WI38 (cell line): ENCODE data around the gene LRP3.
"Not testable (repeated sequence)": the region's sequence is repeated elsewhere in the genome, so short reads cannot be mapped to it uniquely, and the experiment has no call there.

Experiments used
- H3K4me3 ChIP-seq: 2 replicates; pipeline ENCODE4 v1.5.1; 2011; ENCODE audit warnings: low read depth, mild to moderate bottlenecking, control low read depth, low read length
- CTCF ChIP-seq: IDR thresholded peaks from 2 replicates; pipeline ENCODE4 v1.5.1; 2012; ENCODE audit warnings: low read depth, mild to moderate bottlenecking, control low read depth, low read length

The LRP3 gene

GRCh38 chr19:33157906-33158305 is 36.2 kb upstream of the LRP3 start:
- no peak for TF ChIP-seq CTCF
- H3K4me3 ChIP-seq: no peak overlapping the region

DNA sequence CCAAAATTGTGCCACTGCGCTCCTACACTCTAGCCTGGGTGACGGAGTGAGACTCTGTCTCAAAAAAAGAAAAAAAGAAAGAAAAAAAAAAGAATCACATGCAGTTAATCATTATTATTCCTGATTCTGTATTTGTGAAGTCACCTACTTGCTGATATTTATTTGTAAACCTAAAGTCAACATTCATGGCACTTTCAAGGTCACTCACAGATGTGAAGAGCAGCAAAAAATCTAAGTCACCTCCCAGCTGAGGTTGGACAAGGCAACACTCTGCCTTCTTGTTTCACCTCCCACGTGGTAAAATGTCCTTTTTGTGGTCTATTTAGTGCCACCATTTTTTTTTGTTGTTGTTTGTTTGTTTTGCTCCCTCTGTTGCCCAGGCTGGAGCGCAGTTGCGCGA is 35.8 kb upstream of the LRP3 start:
- no peak overlapping the region for H3K4me3 ChIP-seq
- no peak for TF ChIP-seq CTCF

- H3K4me3 ChIP-seq: no peak overlapping the region
- no peak for TF ChIP-seq CTCF
Measured at GRCh38 chr19:33159149-33159548, 35.0 kb upstream of the LRP3 start.

DNA sequence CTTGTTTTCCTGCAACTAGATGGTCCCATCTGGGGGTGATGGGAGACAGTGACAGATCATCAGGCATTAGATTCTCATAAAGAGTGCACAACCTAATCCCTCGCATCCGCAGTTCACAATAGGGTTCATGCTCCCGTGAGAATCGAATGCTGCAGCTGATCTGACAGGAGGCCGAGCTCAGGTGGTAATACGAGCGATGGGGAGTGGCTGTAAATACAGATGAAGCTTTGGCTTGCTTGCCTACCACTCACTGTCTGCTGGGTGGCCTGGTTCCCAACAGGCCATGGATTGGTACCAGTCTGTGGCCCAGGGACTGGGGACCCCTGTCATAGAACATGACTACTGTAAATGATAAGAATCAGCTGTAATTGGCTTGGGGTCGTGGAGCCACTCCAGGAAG is 34.2 kb upstream of the LRP3 start:
- TF ChIP-seq CTCF: no peak
- H3K4me3 ChIP-seq: no peak overlapping the region

GRCh38 chr19:33161201-33161600 is 32.9 kb upstream of the LRP3 start:
- no peak for TF ChIP-seq CTCF
- H3K4me3 ChIP-seq: no peak overlapping the region

DNA sequence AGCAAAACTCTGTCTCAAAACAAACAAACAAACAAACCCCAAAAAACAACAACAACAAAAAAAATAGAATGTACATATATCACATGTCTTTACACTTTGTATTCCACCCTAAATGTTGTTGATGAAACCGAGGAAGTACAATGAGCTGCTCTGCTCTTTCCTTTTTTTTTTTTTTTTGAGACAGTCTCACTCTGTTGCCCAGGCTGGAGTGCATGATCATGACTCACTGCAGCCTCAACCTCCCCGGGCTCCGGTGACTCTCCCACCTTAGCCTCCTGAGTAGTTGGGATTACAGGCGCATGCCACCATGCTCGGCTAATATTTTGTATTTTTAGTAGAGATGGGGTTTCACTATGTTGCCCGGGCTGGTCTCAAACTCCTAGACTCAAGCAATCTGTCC is 30.6 kb upstream of the LRP3 start:
- TF ChIP-seq CTCF: no peak
- no peak overlapping the region for H3K4me3 ChIP-seq

DNA sequence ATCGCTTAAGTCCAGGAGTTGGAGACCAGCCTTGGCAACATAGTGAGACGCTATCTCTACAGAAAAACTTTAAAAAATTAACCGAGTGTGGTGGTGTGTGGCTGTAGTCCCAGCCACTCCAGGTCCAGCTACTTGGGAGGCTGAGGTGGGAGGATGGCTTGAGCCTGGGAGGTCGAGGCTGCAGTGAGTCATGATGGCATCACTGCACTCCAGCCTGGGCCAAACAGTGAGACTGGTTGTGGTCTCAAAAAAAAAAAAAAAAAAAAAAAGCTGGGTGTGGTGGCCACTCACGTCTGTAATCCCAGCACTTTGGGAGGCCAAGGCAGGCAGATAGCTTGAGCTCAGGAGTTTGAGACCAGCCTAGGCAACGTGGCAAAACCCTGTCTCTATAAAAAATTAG is 28.1 kb upstream of the LRP3 start:
- H3K4me3 ChIP-seq: not testable (repeated sequence)

GRCh38 chr19:33167438-33167837 is 26.7 kb upstream of the LRP3 start:
- H3K4me3 ChIP-seq: no peak overlapping the region
- TF ChIP-seq CTCF: no peak
